K562 (cell line): ENCODE measurements around the gene CBX8. TPM values are rescaled to one million over a fixed set of nuclear protein-coding genes. Genes with fewer than 3 reads are reported as not detected.
A peak's percentile ranks its signal among the peaks of the same experiment; 100 is the strongest.

ENCODE experiments used
- ARHGAP35 ChIP-seq: fragments of 450-650 bp; IDR thresholded peaks from 2 replicates; pipeline ENCODE4 v1.6.1; 2018; ENCODE audit not compliant: partially characterized antibody
- ATF6 ChIP-seq: sonication (generic); formaldehyde crosslinking; IDR thresholded peaks from 2 replicates; pipeline ENCODE4 v1.4.0; 2020; ENCODE audit warnings: mild to moderate bottlenecking, missing genetic modification reagents
- BRD9 ChIP-seq: fragments of 450-650 bp; IDR thresholded peaks from 2 replicates; pipeline ENCODE4 v1.6.1; 2018; ENCODE audit warnings: low read depth; ENCODE audit not compliant: partially characterized antibody
- CAMTA2 ChIP-seq: fragments of 250-450 bp; sonication (Bioruptor Pico); conservative IDR thresholded peaks from 2 replicates; pipeline ENCODE4 v1.5.1; 2022
- CCAR2 ChIP-seq: fragments of 200-400 bp; formaldehyde crosslinking; IDR thresholded peaks from 2 replicates; pipeline ENCODE4 v1.6.1; 2017; ENCODE audit warnings: mild to moderate bottlenecking, low read depth, low read length
- CREM ChIP-seq: IDR thresholded peaks from 2 replicates; pipeline ENCODE4 v1.6.1; 2014; ENCODE audit warnings: antibody characterized with exemption, low read depth
- DDX20 ChIP-seq: fragments of 450-650 bp; IDR thresholded peaks from 2 replicates; pipeline ENCODE4 v1.6.1; 2016; ENCODE audit warnings: missing genetic modification characterization, low read depth, mild to moderate bottlenecking, missing compliant biosample characterization, moderate library complexity
- DPF2 ChIP-seq: fragments of 450-650 bp; IDR thresholded peaks from 2 replicates; pipeline ENCODE4 v1.6.1; 2016
- FOXK2 ChIP-seq, 2 experiments: fragments of 450-650 bp; IDR thresholded peaks in 1 of 2; conservative IDR thresholded peaks in 1 of 2; 2 replicates each; pipeline ENCODE4 v1.6.1; 2016; ENCODE audit warnings: low read depth in 2 of 2, mild to moderate bottlenecking in 1 of 2
- GATAD2A ChIP-seq: fragments of 450-650 bp; IDR thresholded peaks from 2 replicates; pipeline ENCODE4 v1.6.1; 2017
- ILK ChIP-seq: fragments of 450-650 bp; IDR thresholded peaks from 2 replicates; pipeline ENCODE4 v1.6.1; 2016; ENCODE audit warnings: missing genetic modification characterization, low read depth, mild to moderate bottlenecking, missing compliant biosample characterization, moderate library complexity, borderline replicate concordance
- KLF6 ChIP-seq: fragments of 250-450 bp; sonication (Bioruptor Pico); IDR thresholded peaks from 2 replicates; pipeline ENCODE4 v1.4.0; 2020; ENCODE audit warnings: mild to moderate bottlenecking, moderate library complexity, borderline replicate concordance
- MTA2 ChIP-seq: fragments of 450-650 bp; IDR thresholded peaks from 2 replicates; pipeline ENCODE4 v1.6.1; 2016; ENCODE audit warnings: low read depth
- NFIX ChIP-seq: fragments of 250-450 bp; sonication (Bioruptor Pico); IDR thresholded peaks from 2 replicates; pipeline ENCODE4 v1.4.0; 2020; ENCODE audit warnings: low read depth, mild to moderate bottlenecking, moderate library complexity
- PBX2 ChIP-seq, 2 experiments: IDR thresholded peaks in 1 of 2; conservative IDR thresholded peaks in 1 of 2; 2 replicates each; pipeline ENCODE4 v1.6.1; 2016; ENCODE audit warnings: low read depth in 2 of 2, mild to moderate bottlenecking in 1 of 2, missing compliant biosample characterization in 1 of 2, missing genetic modification characterization in 1 of 2, moderate library complexity in 1 of 2
- PHB2 ChIP-seq: fragments of 450-650 bp; IDR thresholded peaks from 2 replicates; pipeline ENCODE4 v1.6.1; 2017; ENCODE audit warnings: low read depth
- RUNX1 ChIP-seq: sonication (generic); IDR thresholded peaks from 2 replicates; pipeline ENCODE4 v1.6.1; 2016; ENCODE audit warnings: antibody characterized with exemption, low read depth
- SNRNP70 ChIP-seq: fragments of 200-400 bp; formaldehyde crosslinking; optimal IDR thresholded peaks from 2 replicates; pipeline ENCODE3; 2017; ENCODE audit warnings: low read depth, low read length
- ZC3H11A ChIP-seq: IDR thresholded peaks from 2 replicates; pipeline ENCODE4 v1.6.1; 2012; ENCODE audit warnings: low read depth, low read length, improper control_type of control experiment
- ZFP30 ChIP-seq: fragments of 250-450 bp; sonication (Bioruptor Pico); IDR thresholded peaks from 2 replicates; pipeline ENCODE4 v1.8.0; 2022; ENCODE audit warnings: moderate library complexity, mild to moderate bottlenecking, inconsistent platforms, borderline replicate concordance
- ZNF644 ChIP-seq: fragments of 200-800 bp; sonication (Bioruptor generic); IDR thresholded peaks from 2 replicates; pipeline ENCODE4 v1.6.1; 2016; ENCODE audit warnings: low read depth, missing genetic modification characterization, missing compliant biosample characterization
- polyA plus RNA-seq, 8 experiments: library from polyadenylated mRNA; depleted of rRNA in 4 of 8; stranded (reverse) in 5 of 8; unstranded in 3 of 8; fragments of >200 nt; fragmentation: Nextera tagmentation in 2 of 8; fragmentation: Illumina TruSeq in 1 of 8; extraction: Ambion mirVana in 2 of 8; extraction: Trizol in 1 of 8; gene quantifications; 2 replicates each; pipeline versions ENCODE4 v1.2.1 to v1.2.3, GENCODE V29; 2011 to 2014; ENCODE audit warnings: inconsistent platforms in 1 of 8, missing spikeins in 1 of 8
- total RNA-seq, 7 experiments: library from RNA; depleted of rRNA in 6 of 7; stranded (reverse); fragments of >200 nt in 6 of 7; fragmentation: Illumina TruSeq in 2 of 7; extraction: Trizol in 2 of 7; gene quantifications; 2 replicates each; pipeline versions ENCODE4 v1.2.1 to v1.2.3, GENCODE V29; 2011 to 2021; ENCODE audit warnings: low replicate concordance in 1 of 7
- TF ChIP-seq, protein P1 (sequence below): fragments of 250-450 bp; sonication (Bioruptor Pico); IDR thresholded peaks from 2 replicates; pipeline ENCODE4 v1.5.0; 2020; ENCODE audit warnings: mild to moderate bottlenecking, borderline replicate concordance

Gene CBX8
- total and polyA plus RNA-seq, 9 of the 15 experiments (the other 6 are each of a cell fraction or from before 2014, with no cell fraction given) = 0.08 to 11.9 (median 2.6) TPM

GRCh38 chr17:79831265-79832217 is 34.7 kb upstream of the CBX8 start (continued):
- TF ChIP-seq DPF2 (peak; percentile 32; the same call in 1 of the 2 replicates), ILK (tag) (no peak), SNRNP70 (no peak), KLF6 (CRISPR knock-in tag) (no peak), ZNF644 (tag) (peak; percentile 72), CCAR2 (no peak), PHB2 (no peak), CREM (peak; percentile 64), NFIX (CRISPR knock-in tag) (no peak), ARHGAP35 (no peak), PBX2 (CRISPR knock-in tag; IDR thresholded peaks at IDR 0.05; ENCODE audit: low read depth) (no peak), PBX2 (tag; conservative IDR thresholded peaks at IDR 0.05; ENCODE audit: low read depth) (no peak), ZC3H11A (no peak), GATAD2A (peak; percentile 83), ZFP30 (CRISPR knock-in tag) (no peak), ATF6 (0 out of 2 replicates have a peak, but pooled peaks have one; percentile 59), BRD9 (peak; percentile 73), RUNX1 (no peak; the same call in 1 of the 2 replicates), FOXK2 (conservative IDR thresholded peaks at IDR 0.05 in 1 of 2, IDR thresholded peaks at IDR 0.05 in 1 of 2; ENCODE audit: low read depth in 2 of 2) (no peak), DDX20 (tag) (no peak), CAMTA2 (CRISPR knock-in tag) (no peak), MTA2 (no peak)
- TF ChIP-seq, protein P1, sequence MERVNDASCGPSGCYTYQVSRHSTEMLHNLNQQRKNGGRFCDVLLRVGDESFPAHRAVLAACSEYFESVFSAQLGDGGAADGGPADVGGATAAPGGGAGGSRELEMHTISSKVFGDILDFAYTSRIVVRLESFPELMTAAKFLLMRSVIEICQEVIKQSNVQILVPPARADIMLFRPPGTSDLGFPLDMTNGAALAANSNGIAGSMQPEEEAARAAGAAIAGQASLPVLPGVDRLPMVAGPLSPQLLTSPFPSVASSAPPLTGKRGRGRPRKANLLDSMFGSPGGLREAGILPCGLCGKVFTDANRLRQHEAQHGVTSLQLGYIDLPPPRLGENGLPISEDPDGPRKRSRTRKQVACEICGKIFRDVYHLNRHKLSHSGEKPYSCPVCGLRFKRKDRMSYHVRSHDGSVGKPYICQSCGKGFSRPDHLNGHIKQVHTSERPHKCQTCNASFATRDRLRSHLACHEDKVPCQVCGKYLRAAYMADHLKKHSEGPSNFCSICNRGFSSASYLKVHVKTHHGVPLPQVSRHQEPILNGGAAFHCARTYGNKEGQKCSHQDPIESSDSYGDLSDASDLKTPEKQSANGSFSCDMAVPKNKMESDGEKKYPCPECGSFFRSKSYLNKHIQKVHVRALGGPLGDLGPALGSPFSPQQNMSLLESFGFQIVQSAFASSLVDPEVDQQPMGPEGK (CRISPR knock-in tag) = 0 out of 2 replicates have a peak, but pooled peaks have one; percentile 23
